Heart right ventricle (tissue), 16 donors: Measurements from ENCODE around the gene MTERF1. TPM values are rescaled to one million over a fixed set of nuclear protein-coding genes. Genes with fewer than 3 reads are reported as not detected.

ENCODE experiments used
- ATAC-seq, 8 donors: fragments of 200-7000 bp; cut with Tn5 transposase; one replicate each; pipeline ENCODE4 v1.9.1; 2020; ENCODE audit warnings: mild to moderate bottlenecking in 8 of 8, moderate library complexity in 8 of 8, moderate number of reproducible peaks in 1 of 8
- DNase-seq, 2 donors: peaks; one replicate each; pipeline ENCODE4 v3.0.0-alpha.2; 2020
- H3K27ac ChIP-seq, 10 donors: fragments of 200-600 bp; sonication (generic) in 2 of 10; one replicate each; pipeline versions ENCODE4 v1.5.0 to v1.8.0; 2020 to 2022; ENCODE audit warnings: mild to moderate bottlenecking in 3 of 10
- H3K27me3 ChIP-seq, 7 donors: fragments of 200-600 bp; one replicate each; pipeline ENCODE4 v1.8.0; 2021 to 2022; ENCODE audit warnings: mild to moderate bottlenecking in 2 of 7
- H3K36me3 ChIP-seq, 9 donors: fragments of 200-600 bp; sonication (generic) in 1 of 9; one replicate each; pipeline versions ENCODE4 v1.5.0 to v1.8.0; 2020 to 2022; ENCODE audit warnings: mild to moderate bottlenecking in 2 of 9
- H3K4me1 ChIP-seq, 9 donors: fragments of 200-600 bp; sonication (generic) in 1 of 9; one replicate each; pipeline versions ENCODE4 v1.5.0 to v1.8.0; 2020 to 2022; ENCODE audit warnings: mild to moderate bottlenecking in 4 of 9
- H3K4me3 ChIP-seq, 10 donors: fragments of 200-600 bp; sonication (generic) in 2 of 10; one replicate each; pipeline versions ENCODE4 v1.5.0 to v1.8.0; 2020 to 2022; ENCODE audit warnings: mild to moderate bottlenecking in 7 of 10, moderate library complexity in 2 of 10
- H3K9me3 ChIP-seq, 11 donors: fragments of 200-600 bp in 10 of 11; sonication (generic) in 2 of 11; one replicate each; pipeline versions ENCODE4 v1.5.0 to v1.8.0; 2013 to 2022; ENCODE audit warnings: mild to moderate bottlenecking in 2 of 11, control low read depth in 1 of 11, moderate library complexity in 1 of 11
- CTCF ChIP-seq, 9 donors: fragments of 200-600 bp; sonication (generic) in 2 of 9; IDR thresholded peaks; one replicate each; pipeline versions ENCODE4 v1.5.0 to v1.8.0; 2021 to 2022; ENCODE audit warnings: antibody characterized with exemption in 9 of 9, mild to moderate bottlenecking in 5 of 9, moderate library complexity in 1 of 9
- WGBS, 2 donors: extraction: QIAGEN DNeasy Blood & Tissue Kit; methylation state at CpG; one replicate each; pipeline ENCODE4 v1.1.7; 2013; ENCODE audit warnings: inconsistent platforms in 1 of 2; 5-methylcytosine and 5-hydroxymethylcytosine counted together
- intact Hi-C, 10 donors: fragments of 100-400 bp; cut with DNase I; formaldehyde crosslinking; loops; one replicate each; pipeline versions ENCODE4 v1.11.1 to v1.14.2; 2022
- polyA plus RNA-seq, 2 donors: library from polyadenylated mRNA; stranded (reverse); fragments of 200-250 nt; gene quantifications; one replicate each; pipeline ENCODE4 v1.2.3, GENCODE V29; 2013
- total RNA-seq, 10 donors: library from RNA; stranded (reverse); fragmentation: NEBNext Ultra II Directional in 3 of 10; extraction: Animal tissue kit (Norgen Biotek cat#: 25700) in 3 of 10; gene quantifications; one replicate each; pipeline versions ENCODE4 v1.2.1 to v1.2.4, GENCODE V29; 2021 to 2023
- donor health status: Arrhythmogenic right ventricular cardiomyopathy.
- donor health status: ischemic (EF 13 %, LVEDD 7.1; RV severe dilation, severe dysfunction).
- donor health status: healthy with polysubstance abuse.
- donor health status: DM: no; HTN: yes; CAD: no.
- donor health status: DM: no; HTN: no; CAD: no.
- donor health status: ischemic (EF 25% LVEDD 6.9; RV normal size, moderate dysfunction).
- donor health status: ischemic (EF 25% LVEDD 5.7; RV mildly dilated, moderate dysfunction).
- donor health status: healthy.
- donor health status: DM: yes; HTN: yes; CAD: no.
- donor health status: Ischemic cardiomyopathy.
- donor health status: ischemic (EF 35%, LVEDD 5.7; RV mildly dilated, moderate dysfunction).
- donor health status: nonischemic (EF 11% LVEDD 7.7; RV severe dilation, severe dysfunction).
- donor health status: DM: yes; HTN: yes; CAD: no.
- donor health status: PGD.
- donor health status: ischemic (EF 29% LVEDD 5.4; RV normal size, mild dysfunction).
- donor health status: nonischemic (EF 23%, LVEDD 6.1; RV moderate dilation, normal function).

The MTERF1 gene
- total and polyA plus RNA-seq, 12 donors: 5.2 to 9.9 (median 7.1) TPM

GRCh38 chr7:91827169-91827568, 53.3 kb downstream of the MTERF1 start:
- Histone ChIP-seq H3K27me3 (no peaks in the 10 kb centered on the region), H3K9me3 (peaks cover 0 to 4% (median 0%) of the 10 kb centered on the region in 11 donors), H3K27ac (no peak overlapping the region), H3K36me3 (peaks cover 0 to 8% (median 0%) of the 10 kb centered on the region in 9 donors), H3K4me3 (no peak overlapping the region), H3K4me1 (peaks cover 0 to 6% (median 0%) of the 10 kb centered on the region in 9 donors)
- TF ChIP-seq CTCF (IDR thresholded peaks at IDR 0.05): no peak
- intact Hi-C loops: no loop called here
- no peak for DNase-seq
- ATAC-seq: no peak
- 91 to 93% methylated on average over 2 of the region's 2 CpGs for WGBS, 2 donors

- Histone ChIP-seq H3K4me1 (peaks cover 0 to 6% (median 0%) of the 10 kb centered on the region in 9 donors), H3K27ac (no peak overlapping the region), H3K9me3 (peaks cover 0 to 11% (median 0%) of the 10 kb centered on the region in 11 donors), H3K27me3 (no peaks in the 10 kb centered on the region), H3K4me3 (no peak overlapping the region), H3K36me3 (peaks cover 0 to 8% (median 0%) of the 10 kb centered on the region in 9 donors)
- DNase-seq (no peak), ATAC-seq (no peak)
- intact Hi-C loops: no loop called here
- 83 to 88% methylated on average over 1 of the region's 1 CpG for whole genome bisulfite sequencing, 2 donors
- no peak for TF ChIP-seq CTCF (IDR thresholded peaks at IDR 0.05)
Observed at GRCh38 chr7:91826377-91826776, 54.1 kb downstream of the MTERF1 start.

GRCh38 chr7:91824201-91824600, 56.3 kb downstream of the MTERF1 start:
- intact Hi-C loops: no loop called here
- no peak for TF ChIP-seq CTCF (IDR thresholded peaks at IDR 0.05)
- ATAC-seq: no peak
- H3K4me1 ChIP-seq: no peaks in the 10 kb centered on the region
- peaks cover 0 to 32% (median 5%) of the 10 kb centered on the region in 11 donors for H3K9me3 ChIP-seq
- H3K36me3 ChIP-seq: peaks cover 0 to 8% (median 0%) of the 10 kb centered on the region in 9 donors
- H3K27me3 ChIP-seq: no peaks in the 10 kb centered on the region
- no peak for DNase-seq
- H3K4me3 ChIP-seq: no peak overlapping the region
- no peak overlapping the region for H3K27ac ChIP-seq

Other genes starting within 250 kb of the MTERF1 start
- gene AKAP9, start 60.2 kb upstream of the MTERF1 start, total RNA-seq: 10 to 100 TPM; 35.8 to 62.3 (median 49.7) TPM
- 10 to 100 TPM in 1 of 2 donors, 1 to 10 TPM in 1; 5.9 to 34.4 TPM for gene AKAP9, start 60.2 kb upstream of the MTERF1 start, polyA plus RNA-seq